ENCODE results near the gene TUBB.

- peak; percentile 35; the same call in 1 of the 2 replicates for TF ChIP-seq EP300 (IDR thresholded peaks at IDR 0.05; ENCODE audit: low read length)
- TF ChIP-seq PHF20 (IDR thresholded peaks at IDR 0.05; ENCODE audit: partially characterized antibody): no peak
- no peak for TF ChIP-seq ZSCAN29 (IDR thresholded peaks at IDR 0.05)
- no peak for TF ChIP-seq ZC3H8 (IDR thresholded peaks at IDR 0.05)
- TF ChIP-seq ZNF408 (CRISPR knock-in tag; IDR thresholded peaks at IDR 0.05; ENCODE audit: low read depth): no peak
- no peak for TF ChIP-seq ZFX (CRISPR knock-in tag; IDR thresholded peaks at IDR 0.05)
- no peak for TF ChIP-seq POLR2AphosphoS5 (IDR thresholded peaks at IDR 0.05; ENCODE audit: control insufficient read depth, insufficient read depth, low read depth, low read length)
Observed at GRCh38 chr6:30763618-30764489, 43.7 kb downstream of the TUBB start.

Data from K562 (cell line).